ENCODE results near the gene ASB8. TPM values are rescaled to one million over a fixed set of nuclear protein-coding genes. Genes with fewer than 3 reads are reported as not detected.
A peak's percentile ranks its signal among the peaks of the same experiment; 100 is the strongest.

Gene ASB8
- total RNA-seq: 9.5 and 17.3 TPM in 2 replicates

DNA sequence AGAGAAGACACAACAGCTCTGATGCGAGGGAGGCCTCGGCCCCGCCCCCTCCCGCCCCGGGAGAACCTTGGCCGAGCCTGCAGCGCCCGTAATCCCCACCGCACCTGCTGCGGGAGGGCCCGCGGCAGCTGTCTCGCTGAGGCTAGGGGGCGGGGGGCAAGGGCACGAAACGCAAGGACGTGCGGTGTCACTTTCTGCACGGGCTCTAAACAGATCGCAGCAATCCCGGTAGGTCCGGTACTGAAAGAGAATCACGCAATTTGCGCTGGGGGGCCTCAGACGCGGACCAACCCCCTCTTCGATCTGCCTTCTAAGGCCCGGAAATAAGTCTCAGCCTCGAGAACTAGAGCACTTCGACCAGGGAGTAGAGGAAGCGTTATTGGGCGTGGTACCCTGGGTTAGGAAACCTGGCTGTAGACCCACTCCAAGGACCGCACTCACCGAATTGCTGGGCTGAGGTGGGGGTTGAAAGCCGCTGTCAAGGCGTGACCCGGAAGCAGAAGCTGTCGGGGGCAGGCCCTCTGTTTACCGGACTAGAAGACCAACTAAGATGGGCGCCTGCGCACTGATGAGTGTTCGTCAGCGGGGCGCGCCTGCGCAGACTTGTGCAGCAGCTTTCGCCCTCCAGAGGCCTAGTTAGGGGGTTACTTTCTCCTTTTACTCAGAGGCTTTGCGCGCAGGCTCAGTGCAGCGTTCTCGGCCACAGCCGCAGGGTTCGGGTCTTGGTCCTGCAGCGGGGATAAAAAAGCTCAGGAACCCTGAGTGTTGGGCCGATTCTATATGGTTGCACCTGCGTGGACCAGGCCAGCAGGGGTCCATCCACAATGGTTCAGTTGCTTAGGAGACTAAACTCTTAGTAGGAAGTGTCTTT lies at the start of gene ASB8:
Gene ASB8 (minus strand): TSS at position 498 of the 871 bp plus-strand sequence. CDS start 4,019 bp downstream, outside the sequence.
- peak; percentile 40 for FAIRE-seq
- TF ChIP-seq, protein P1, sequence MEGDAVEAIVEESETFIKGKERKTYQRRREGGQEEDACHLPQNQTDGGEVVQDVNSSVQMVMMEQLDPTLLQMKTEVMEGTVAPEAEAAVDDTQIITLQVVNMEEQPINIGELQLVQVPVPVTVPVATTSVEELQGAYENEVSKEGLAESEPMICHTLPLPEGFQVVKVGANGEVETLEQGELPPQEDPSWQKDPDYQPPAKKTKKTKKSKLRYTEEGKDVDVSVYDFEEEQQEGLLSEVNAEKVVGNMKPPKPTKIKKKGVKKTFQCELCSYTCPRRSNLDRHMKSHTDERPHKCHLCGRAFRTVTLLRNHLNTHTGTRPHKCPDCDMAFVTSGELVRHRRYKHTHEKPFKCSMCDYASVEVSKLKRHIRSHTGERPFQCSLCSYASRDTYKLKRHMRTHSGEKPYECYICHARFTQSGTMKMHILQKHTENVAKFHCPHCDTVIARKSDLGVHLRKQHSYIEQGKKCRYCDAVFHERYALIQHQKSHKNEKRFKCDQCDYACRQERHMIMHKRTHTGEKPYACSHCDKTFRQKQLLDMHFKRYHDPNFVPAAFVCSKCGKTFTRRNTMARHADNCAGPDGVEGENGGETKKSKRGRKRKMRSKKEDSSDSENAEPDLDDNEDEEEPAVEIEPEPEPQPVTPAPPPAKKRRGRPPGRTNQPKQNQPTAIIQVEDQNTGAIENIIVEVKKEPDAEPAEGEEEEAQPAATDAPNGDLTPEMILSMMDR (IDR thresholded peaks at IDR 0.05; ENCODE audit: insufficient read depth, low read length, severe bottlenecking): peak; percentile 59
- Histone ChIP-seq H3K4me3 (ENCODE audit: low read depth, low read length) (peak within 1 kb of the TSS; percentile 73), H3K27me3 (ENCODE audit: control insufficient read depth, insufficient read depth, low read length) (no peaks in the 10 kb centered on the region), H3K36me3 (ENCODE audit: control insufficient read depth, insufficient read depth, low read length) (no peaks in the 10 kb centered on the region)
- peak; percentile 95 for DNase-seq (ENCODE audit: low read depth)

DNA sequence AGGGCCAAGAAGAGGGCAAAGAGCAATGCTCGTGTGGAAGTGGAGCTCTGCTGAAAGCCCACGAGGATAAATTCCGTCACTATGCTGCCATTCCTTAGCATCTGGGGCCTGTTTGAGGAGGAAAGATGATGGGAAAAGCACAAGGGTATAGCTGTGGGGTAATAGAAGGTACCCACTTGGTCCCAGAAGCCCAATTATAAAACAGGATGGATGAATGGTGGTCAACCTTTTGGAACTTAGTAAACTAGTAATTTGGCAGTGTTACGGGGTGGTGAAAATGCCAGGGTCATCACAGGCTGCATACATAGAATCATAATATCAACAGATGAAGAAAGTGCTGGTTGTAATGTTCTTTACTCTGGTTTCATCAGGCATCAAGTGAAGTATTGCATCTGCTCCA lies 45.9 kb upstream of the ASB8 start, which contains the start of gene OR10AD1:
Gene OR10AD1 (minus strand): TSS at position 101 of the 400 bp plus-strand sequence. CDS start 0 bp downstream, at position 101.
- Histone ChIP-seq H3K27me3 (ENCODE audit: control insufficient read depth, insufficient read depth, low read length) (no peaks in the 10 kb centered on the region), H3K4me3 (ENCODE audit: low read depth, low read length) (no peak within 1 kb of the TSS), H3K36me3 (ENCODE audit: control insufficient read depth, insufficient read depth, low read length) (no peaks in the 10 kb centered on the region)
- no peak for FAIRE-seq
- TF ChIP-seq, protein P1 (IDR thresholded peaks at IDR 0.05; ENCODE audit: insufficient read depth, low read length, severe bottlenecking): no peak
- DNase-seq (ENCODE audit: low read depth): no peak

DNA sequence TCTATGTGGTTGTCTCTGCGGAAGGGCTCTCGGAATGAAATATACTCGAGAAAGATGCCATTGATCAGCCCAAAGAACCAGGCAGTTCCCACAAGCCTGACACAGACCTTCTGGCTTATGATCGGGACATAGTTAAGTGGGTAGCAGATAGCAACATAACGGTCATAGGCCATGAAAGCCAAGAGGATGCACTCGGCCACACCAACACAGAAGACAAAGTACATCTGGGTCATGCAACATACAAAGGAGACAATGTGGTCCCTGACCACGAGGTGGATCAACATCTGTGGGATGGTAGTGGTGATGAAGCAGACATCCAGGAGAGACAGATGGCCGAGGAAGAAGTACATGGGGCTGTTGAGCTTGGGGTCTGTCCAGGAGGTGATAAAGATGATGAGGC lies 45.5 kb upstream of the ASB8 start:
- Histone ChIP-seq H3K36me3 (ENCODE audit: control insufficient read depth, insufficient read depth, low read length) (no peaks in the 10 kb centered on the region), H3K4me3 (ENCODE audit: low read depth, low read length) (no peak overlapping the region), H3K27me3 (ENCODE audit: control insufficient read depth, insufficient read depth, low read length) (no peaks in the 10 kb centered on the region)
- DNase-seq (ENCODE audit: low read depth): no peak
- peak; percentile 23 for FAIRE-seq
- TF ChIP-seq, protein P1 (IDR thresholded peaks at IDR 0.05; ENCODE audit: insufficient read depth, low read length, severe bottlenecking): no peak

- DNase-seq (ENCODE audit: low read depth) (no peak), FAIRE-seq (no peak)
- H3K27me3 ChIP-seq (ENCODE audit: control insufficient read depth, insufficient read depth, low read length): no peaks in the 10 kb centered on the region
- TF ChIP-seq, protein P1 (IDR thresholded peaks at IDR 0.05; ENCODE audit: insufficient read depth, low read length, severe bottlenecking): no peak
- no peak overlapping the region for H3K4me3 ChIP-seq (ENCODE audit: low read depth, low read length)
- H3K36me3 ChIP-seq (ENCODE audit: control insufficient read depth, insufficient read depth, low read length): no peaks in the 10 kb centered on the region
Observed at GRCh38 chr12:48201516-48201915, 44.2 kb upstream of the ASB8 start.

GRCh38 chr12:48201091-48201490 lies 43.8 kb upstream of the ASB8 start:
- H3K27me3 ChIP-seq (ENCODE audit: control insufficient read depth, insufficient read depth, low read length): no peaks in the 10 kb centered on the region
- no peak for DNase-seq (ENCODE audit: low read depth)
- no peak for FAIRE-seq
- no peaks in the 10 kb centered on the region for H3K36me3 ChIP-seq (ENCODE audit: control insufficient read depth, insufficient read depth, low read length)
- H3K4me3 ChIP-seq (ENCODE audit: low read depth, low read length): no peak overlapping the region
- TF ChIP-seq, protein P1 (IDR thresholded peaks at IDR 0.05; ENCODE audit: insufficient read depth, low read length, severe bottlenecking): no peak

Measured in bronchial epithelial cell (primary cell).